GM21619 (cell line): Measurements from ENCODE around the gene KPRP.

Source experiments
- ATAC-seq: cut with Tn5 transposase; IDR thresholded peaks from one replicate; pipeline ENCODE4 v1.9.1; 2021; ENCODE audit not compliant: unreplicated experiment

Gene KPRP, protein sequence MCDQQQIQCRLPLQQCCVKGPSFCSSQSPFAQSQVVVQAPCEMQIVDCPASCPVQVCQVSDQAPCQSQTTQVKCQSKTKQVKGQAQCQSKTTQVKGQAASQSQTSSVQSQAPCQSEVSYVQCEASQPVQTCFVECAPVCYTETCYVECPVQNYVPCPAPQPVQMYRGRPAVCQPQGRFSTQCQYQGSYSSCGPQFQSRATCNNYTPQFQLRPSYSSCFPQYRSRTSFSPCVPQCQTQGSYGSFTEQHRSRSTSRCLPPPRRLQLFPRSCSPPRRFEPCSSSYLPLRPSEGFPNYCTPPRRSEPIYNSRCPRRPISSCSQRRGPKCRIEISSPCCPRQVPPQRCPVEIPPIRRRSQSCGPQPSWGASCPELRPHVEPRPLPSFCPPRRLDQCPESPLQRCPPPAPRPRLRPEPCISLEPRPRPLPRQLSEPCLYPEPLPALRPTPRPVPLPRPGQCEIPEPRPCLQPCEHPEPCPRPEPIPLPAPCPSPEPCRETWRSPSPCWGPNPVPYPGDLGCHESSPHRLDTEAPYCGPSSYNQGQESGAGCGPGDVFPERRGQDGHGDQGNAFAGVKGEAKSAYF

DNA sequence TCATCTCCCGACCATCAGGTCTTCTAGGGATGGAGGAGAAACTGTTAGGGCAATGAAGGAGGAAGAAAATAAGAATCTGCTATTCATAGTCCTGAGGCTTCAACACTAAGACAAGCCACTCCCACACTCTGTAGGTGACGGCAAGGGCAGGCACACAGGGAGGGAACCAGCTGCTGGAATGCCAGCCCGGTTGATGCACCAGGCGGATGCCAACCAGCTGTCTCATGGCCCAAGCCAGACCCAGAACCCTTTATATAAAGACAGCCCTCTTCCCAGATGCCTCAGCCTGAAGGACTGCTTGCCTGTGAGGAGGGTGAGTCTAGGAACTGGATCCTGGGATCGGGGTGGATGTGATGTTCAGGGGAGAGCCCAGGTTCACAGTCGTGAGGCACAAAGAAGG is at the start of gene KPRP:
Gene KPRP, plus strand, starts transcription at position 279 of the 400 bp plus-strand sequence. CDS start 1,564 bp downstream, outside the sequence.
- ATAC-seq: no peak

DNA sequence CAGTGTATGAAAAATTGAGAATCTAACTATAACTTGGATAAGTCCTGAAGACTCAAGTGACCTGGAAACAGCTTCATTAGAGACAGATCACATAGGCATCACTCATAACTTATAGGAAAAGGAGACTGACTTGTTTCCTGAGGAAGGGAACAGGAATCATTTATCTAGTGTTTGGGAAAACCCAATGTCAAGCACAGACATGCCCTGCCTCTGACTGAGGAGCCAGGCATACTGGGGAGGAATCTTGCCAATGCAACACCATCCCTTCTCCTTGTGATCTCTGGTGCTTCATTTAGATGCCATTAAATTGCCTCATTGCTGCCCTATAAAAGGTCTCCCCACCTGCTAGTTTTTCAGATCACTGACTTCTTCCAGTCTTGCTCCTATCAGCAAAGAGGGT is 39.6 kb upstream of the KPRP start:
- no peak for ATAC-seq

DNA sequence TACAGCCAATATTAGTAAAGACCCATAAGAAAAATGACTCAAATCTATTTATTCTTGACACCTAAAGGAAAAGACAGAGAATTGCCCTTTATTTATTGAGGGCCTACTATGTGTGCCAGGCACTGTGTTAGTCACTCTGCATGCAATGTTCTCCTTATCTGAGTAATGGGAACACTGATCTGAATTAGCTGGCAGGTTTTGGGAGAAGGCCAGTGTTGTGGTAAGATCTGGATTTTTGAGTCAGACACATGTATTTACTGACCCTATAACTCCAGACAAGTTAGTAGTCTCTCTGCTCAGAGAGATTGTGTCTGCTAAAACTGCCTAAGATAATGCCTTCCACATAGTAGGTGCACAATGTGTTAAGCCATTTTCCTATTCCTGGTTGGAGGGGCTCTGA is 32.6 kb upstream of the KPRP start:
- no peak for ATAC-seq

DNA sequence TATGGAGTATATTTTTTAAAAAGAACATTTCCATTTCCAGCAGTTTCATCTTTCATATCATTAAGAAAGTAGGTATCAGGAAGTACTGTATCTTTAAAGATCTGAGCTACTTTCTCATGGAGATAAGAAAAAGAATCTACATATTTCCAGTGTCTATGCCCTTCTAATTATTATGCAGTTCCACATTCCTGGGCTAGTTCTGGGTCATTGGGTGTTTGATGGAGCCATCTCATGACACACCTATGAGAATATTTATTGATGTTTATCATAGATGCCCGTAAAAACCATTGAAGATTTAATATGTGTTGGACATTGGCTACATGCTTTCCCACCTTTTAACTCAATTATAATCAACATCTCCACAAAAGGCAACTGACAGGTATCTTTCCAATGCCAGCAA is 28.8 kb upstream of the KPRP start:
- ATAC-seq: no peak

DNA sequence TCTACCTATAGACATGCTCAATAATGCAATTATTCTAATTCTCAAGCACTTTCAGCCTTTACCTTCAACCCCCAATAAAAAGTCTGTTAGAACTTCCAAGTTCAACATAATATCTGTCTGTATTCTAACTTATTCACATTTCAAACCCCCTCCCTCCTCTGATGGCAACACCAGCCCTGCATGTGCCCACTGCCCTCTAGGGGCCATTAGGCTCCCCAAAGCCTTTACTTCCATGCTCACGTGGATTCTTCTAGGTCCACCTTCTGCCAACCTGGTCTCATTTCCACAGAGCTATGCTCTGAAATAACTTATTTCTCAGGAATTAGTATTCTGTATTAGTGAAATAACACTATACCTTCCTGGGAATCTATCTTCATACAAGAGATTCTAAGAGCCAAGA is 22.2 kb upstream of the KPRP start:
- no peak for ATAC-seq

DNA sequence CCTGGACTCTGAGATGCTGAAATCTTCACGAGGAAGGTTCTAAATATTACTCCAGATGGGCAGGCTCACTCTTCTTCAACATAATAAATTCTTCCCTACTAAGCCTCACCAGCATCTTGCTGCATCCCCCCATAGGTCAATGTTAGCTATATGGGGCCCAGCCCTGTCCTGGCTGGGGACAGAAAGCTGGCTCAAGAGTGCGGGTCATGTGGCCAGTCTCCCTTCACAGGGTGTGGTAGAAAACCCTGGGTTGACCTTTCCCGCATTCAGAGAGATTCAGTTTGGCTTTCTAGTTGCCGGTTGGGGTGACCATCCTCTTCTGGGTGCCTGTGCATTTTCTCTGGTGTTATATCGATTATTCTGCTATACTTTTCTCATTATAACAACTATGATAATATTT is 19.8 kb upstream of the KPRP start:
- ATAC-seq: no peak

DNA sequence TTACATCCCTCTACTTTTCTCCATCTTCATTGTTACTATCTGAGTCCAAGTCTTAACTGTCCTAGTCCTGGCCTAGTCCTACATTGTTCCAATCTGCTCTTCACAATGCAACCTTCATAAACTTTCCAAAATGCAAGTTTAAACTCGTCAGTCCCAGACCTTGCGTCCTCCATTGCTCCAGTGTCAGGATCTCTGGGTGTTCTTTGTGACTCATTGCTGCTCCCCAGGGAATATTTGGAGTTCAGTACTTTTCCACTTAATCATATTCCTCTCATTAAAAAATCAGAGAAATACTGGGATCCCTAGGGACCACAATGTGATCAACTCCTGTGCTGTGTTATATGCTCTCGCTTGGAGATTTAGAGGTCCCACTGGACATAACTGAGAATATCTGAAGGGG is 18.0 kb upstream of the KPRP start:
- no peak for ATAC-seq

DNA sequence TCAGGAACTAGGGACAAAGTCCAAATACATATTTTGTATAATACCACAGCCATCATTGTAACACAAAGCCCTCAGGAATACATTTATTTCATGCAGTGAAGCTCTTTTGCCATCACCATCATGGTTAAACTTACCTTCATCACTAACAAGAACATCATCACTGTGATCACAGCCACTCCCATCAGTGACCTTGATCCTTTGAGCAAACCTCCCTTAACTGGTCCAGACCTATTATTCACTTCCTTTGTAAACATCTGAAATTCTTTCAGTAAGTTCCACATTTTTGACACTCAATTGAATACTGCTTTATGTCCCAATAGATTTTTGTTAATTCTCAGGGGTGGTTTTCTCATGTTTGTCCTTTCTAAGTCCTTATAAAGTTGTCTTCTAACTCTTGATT is 16.2 kb upstream of the KPRP start:
- no peak for ATAC-seq

DNA sequence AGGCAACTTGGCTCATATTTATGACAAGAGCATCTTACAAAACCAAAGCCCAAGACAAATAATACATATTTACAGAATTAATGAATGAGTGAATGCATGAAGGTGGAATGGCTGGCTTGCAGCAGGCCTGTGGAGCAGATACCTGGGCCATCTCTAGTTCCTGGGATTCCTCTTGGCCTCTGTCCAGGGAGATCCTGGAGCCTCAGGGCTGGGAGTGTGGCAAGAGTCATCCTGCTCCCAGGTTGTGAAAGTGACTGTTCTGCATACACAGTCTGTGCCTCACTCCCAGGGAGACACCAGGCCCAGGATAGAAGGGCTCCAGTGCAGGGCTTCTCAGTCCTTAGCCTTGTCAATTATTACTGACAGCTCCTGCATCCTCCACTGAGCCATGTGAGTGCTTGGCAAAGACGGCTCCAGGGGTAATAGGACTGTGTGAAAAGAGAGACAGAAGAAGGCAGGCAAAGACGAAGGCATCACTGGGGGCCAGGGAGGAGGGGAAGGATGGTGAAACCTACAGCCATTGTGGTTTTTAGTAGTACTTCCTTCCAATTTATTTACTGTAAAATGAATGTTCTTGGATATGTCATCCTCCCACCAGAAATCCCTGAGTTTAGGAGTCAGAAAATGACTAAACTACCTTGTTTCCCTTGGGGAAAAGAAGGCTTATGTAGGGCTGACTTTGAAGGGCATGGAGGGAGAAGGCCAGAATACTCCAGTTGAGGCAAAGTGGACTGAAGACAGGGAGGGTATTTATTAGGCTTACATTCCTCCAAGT is 14.3 kb upstream of the KPRP start:
- no peak for ATAC-seq

DNA sequence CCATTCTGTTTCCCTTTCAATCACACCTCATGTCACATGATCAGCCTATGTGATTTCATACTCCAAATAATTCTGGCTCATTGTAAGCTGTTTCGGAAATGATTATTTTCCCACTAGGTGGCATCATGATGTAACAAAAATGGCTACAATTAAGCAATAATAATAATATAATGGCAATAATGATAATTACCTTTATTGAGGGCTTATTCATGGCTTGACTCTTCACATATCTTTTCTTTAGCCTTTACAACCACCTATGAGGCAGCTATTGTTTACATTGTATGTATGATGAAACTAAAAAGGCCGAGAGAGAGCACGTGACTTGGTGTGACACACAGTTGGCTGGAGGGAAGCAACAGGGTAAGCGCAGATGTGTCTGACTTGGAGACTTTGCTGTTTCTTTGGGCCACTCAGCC is 12.5 kb upstream of the KPRP start:
- no peak for ATAC-seq

DNA sequence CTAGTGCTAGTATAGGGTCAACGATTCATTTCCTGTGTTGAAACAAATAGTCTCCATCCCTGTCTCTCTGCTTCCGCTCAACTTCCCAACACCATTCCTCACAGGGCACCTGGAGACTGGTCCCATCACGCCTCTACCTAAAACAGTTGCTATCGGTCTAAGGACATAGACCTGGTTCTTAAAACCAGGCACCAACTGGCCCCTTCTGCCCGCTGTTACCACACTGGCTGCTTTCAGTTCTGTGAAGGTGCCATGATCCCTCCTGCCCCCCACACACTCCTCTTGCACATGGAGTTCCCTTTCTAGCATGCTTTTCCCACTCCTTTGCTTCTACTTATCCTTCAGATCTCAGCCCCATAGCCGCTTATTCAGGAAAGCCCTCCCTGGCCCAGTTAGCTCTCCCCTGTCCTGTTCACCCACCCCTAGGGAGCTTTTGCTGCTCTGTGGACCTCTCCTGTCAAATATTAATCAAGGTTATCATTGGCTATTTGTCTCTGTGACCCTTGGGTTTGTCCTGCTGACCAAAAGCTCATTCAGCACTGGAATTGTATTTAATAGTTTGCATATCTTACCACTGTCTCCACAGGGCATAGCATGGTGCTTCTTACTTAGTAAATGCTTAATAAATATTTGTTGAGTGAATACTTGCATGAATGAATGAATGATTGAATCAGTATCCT is 11.9 kb upstream of the KPRP start:
- ATAC-seq: no peak

DNA sequence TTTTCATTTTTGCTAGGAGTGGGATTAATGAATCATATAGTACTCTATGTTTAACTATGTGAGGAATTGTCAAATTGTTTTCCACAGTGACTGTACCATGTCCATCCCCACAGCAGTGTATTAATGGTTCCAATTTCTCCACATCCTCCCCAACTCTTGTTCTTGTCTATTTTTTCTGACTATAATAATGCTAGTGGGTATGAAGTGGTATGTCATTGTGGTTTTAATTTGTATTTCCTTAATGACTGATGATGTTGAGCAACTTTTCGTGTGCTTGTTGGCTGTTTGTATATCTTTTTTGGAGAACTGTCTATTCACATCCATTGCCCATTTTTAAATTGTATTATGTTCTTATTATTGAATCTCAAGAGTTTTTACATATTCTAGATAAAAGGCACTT is 10.0 kb upstream of the KPRP start:
- no peak for ATAC-seq

DNA sequence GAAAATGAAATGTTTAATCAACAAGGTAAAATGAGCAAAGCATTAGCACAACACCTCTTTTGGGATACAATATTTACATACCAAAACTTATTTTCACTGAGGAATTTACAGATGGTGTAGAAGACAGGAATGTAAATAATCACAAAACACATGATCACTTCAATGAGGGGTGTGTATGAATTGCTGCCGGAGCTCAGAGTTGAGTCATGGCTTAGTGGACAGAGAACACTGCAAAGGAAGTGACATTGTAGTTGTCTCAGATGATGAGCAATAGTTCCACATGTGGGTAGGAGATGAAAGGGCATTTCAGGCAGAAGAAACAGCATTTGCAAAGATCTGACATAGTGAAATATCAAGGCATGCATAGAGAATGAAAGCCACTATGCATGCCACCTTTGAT is 5.6 kb upstream of the KPRP start:
- no peak for ATAC-seq

DNA sequence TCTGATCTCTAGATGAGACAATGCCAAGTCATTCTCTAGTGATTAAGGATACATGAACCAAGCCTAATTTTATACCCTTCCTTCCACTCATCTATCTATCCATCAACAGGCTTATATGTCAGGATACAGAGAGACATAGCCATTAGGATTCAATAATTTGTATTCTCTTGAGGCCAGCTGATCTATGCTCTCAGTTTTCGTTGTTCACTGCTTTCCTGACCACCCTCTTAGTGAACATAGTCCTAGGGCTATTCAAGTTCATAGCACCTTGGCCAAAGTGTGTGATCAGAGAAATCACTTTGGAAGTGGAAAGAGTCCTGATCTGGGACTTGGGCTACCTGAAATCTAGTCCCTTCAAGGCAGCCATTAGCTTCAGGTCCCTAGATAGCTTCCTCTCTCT is 4.2 kb upstream of the KPRP start:
- ATAC-seq: no peak

DNA sequence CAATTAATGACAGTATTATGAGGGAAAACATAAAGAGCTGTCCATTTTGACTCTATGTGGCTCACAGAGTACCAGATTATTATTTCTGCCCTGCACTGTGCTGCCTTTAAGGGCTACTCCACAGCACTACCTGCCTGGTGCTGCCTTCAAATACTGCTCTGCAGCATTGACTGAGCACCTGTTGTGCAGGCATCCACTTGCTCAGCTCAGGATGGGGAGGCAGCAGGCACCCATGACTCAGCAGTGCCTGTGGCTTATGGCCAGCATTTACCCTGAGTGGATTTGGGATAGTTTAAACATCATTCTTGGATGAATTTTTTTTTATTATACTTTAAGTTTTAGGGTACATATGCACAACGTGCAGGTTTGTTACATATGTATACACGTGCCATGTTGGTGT is 953 bp upstream of the KPRP start:
- no peak for ATAC-seq

DNA sequence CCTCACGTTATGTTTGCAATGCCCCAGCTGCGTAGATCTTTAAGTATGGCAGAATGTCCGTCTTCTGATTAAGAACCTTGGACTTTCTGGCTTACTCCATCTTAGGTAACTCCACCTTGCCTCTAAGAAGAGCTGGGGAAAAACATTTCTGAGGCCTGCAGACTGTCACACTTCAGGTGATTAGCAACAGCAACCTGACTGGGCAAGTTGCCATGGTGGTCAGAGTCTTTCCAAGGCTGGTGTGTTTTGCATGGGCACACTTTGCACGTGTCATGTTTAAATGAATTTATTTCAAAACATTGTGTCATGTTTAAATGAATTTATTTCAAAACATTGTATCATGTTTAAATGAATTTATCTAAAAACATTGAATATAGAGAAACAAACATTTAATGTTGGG is 811 bp downstream of the KPRP start:
- ATAC-seq: no peak

DNA sequence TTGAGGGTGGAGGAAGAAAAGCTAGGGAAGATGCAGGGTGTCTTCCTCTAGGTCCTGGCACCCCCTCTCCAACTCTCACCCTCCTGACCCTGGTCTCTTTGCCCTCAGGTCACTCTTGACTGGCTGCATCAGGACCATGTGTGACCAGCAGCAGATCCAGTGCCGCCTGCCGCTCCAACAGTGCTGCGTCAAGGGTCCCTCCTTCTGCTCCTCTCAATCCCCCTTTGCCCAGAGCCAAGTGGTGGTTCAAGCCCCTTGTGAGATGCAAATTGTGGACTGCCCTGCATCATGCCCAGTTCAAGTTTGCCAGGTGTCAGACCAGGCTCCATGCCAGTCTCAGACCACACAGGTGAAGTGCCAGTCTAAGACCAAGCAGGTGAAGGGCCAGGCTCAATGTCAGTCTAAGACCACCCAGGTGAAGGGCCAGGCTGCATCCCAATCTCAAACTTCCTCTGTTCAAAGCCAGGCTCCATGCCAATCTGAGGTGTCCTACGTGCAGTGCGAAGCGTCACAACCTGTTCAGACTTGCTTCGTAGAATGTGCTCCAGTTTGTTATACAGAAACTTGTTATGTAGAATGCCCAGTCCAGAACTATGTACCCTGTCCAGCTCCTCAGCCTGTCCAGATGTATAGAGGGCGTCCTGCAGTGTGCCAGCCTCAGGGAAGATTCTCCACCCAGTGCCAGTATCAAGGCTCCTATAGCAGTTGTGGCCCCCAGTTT is 1.8 kb downstream of the KPRP start:
- no peak for ATAC-seq

DNA sequence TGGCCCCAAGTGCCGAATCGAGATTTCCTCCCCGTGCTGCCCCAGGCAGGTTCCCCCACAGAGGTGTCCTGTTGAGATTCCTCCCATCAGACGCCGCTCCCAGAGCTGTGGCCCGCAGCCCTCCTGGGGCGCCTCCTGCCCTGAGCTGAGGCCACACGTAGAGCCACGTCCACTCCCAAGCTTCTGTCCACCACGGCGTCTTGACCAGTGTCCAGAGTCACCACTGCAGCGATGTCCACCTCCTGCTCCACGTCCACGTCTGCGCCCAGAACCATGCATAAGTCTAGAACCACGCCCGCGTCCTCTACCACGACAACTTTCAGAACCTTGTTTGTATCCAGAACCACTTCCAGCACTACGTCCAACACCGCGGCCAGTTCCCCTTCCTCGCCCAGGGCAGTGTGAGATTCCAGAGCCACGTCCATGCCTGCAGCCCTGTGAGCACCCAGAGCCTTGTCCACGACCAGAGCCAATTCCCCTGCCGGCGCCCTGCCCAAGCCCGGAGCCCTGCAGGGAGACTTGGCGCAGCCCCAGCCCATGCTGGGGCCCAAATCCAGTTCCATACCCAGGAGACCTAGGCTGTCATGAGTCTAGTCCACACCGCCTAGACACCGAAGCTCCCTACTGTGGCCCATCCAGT is 2.8 kb downstream of the KPRP start:
- no peak for ATAC-seq

DNA sequence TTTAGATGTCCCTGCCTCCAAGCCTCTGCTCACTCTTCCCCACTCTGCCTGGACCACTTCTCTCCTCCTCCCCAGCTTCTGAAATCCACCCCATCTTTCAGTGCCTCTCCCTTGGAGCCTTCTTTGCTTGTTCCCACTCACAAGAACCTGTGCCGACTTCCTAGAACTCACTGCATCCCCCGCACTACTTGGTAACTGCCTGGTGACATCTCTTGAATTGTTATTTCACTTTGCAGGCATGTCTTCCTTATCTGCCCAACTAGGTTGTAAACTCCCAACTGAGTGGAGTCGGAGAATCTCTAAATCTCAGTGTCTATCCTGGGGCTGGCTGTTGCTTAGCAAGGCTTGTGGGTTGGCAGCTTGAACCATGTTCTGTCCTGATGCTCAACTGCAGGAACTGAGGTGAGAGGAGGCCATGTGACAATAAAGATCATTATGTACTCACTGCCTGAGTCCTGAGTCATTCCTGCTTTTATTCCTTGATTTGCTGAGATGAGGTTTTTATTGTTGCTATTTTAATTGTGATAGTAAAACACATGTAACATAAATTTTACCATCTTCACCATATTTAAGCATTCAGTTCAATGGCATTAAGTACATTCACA is 3.9 kb downstream of the KPRP start:
- no peak for ATAC-seq
